Measurements from ENCODE around the gene PRDX2. TPM values are rescaled to one million over a fixed set of nuclear protein-coding genes. Genes with fewer than 3 reads are reported as not detected.

The PRDX2 gene
- total RNA-seq, 1 donor from 2014 or later: 554 TPM

GRCh38 chr19:12783291-12783848, 18.2 kb downstream of the PRDX2 start:
- Mint-ChIP-seq H3K4me3 (ENCODE audit: low read depth) (peak overlapping the region; percentile 65), H3K36me3 (ENCODE audit: insufficient read depth) (no peaks in the 10 kb centered on the region), H3K27me3 (peaks cover 10% of the 10 kb centered on the region), H3K9me3 (ENCODE audit: low read depth) (no peaks in the 10 kb centered on the region), H3K4me1 (ENCODE audit: low read depth) (peaks cover 8% of the 10 kb centered on the region), H3K27ac (peak overlapping the region; percentile 29)
- TF ChIP-seq CTCF (IDR thresholded peaks at IDR 0.05; ENCODE audit: unreplicated experiment): no peak
- DNase-seq (ENCODE audit: low spot score, unreplicated experiment): no peak

- peaks cover 10% of the 10 kb centered on the region for H3K4me1 Mint-ChIP-seq (ENCODE audit: low read depth)
- peaks cover 11% of the 10 kb centered on the region for H3K27me3 Mint-ChIP-seq
- H3K4me3 Mint-ChIP-seq (ENCODE audit: low read depth): peak overlapping the region; percentile 78
- DNase-seq (ENCODE audit: low spot score, unreplicated experiment): no peak
- peak overlapping the region; percentile 96 for H3K27ac Mint-ChIP-seq
- TF ChIP-seq CTCF (IDR thresholded peaks at IDR 0.05; ENCODE audit: unreplicated experiment): no peak
- H3K9me3 Mint-ChIP-seq (ENCODE audit: low read depth): no peaks in the 10 kb centered on the region
- no peaks in the 10 kb centered on the region for H3K36me3 Mint-ChIP-seq (ENCODE audit: insufficient read depth)
Measured at GRCh38 chr19:12782424-12783290, 18.9 kb downstream of the PRDX2 start.

- H3K27me3 Mint-ChIP-seq: peaks cover 11% of the 10 kb centered on the region
- peak overlapping the region; percentile 78 for H3K4me3 Mint-ChIP-seq (ENCODE audit: low read depth)
- H3K4me1 Mint-ChIP-seq (ENCODE audit: low read depth): peaks cover 12% of the 10 kb centered on the region
- TF ChIP-seq CTCF (IDR thresholded peaks at IDR 0.05; ENCODE audit: unreplicated experiment): no peak
- H3K9me3 Mint-ChIP-seq (ENCODE audit: low read depth): no peaks in the 10 kb centered on the region
- no peaks in the 10 kb centered on the region for H3K36me3 Mint-ChIP-seq (ENCODE audit: insufficient read depth)
- peak overlapping the region; percentile 96 for H3K27ac Mint-ChIP-seq
- no peak for DNase-seq (ENCODE audit: low spot score, unreplicated experiment)
Measured at GRCh38 chr19:12782174-12782423, 19.5 kb downstream of the PRDX2 start.

- H3K27ac Mint-ChIP-seq: no peak overlapping the region
- no peaks in the 10 kb centered on the region for H3K9me3 Mint-ChIP-seq (ENCODE audit: low read depth)
- no peaks in the 10 kb centered on the region for H3K36me3 Mint-ChIP-seq (ENCODE audit: insufficient read depth)
- peaks cover 11% of the 10 kb centered on the region for H3K27me3 Mint-ChIP-seq
- DNase-seq (ENCODE audit: low spot score, unreplicated experiment): no peak
- H3K4me3 Mint-ChIP-seq (ENCODE audit: low read depth): peak overlapping the region; percentile 10
- peaks cover 16% of the 10 kb centered on the region for H3K4me1 Mint-ChIP-seq (ENCODE audit: low read depth)
- TF ChIP-seq CTCF (IDR thresholded peaks at IDR 0.05; ENCODE audit: unreplicated experiment): no peak
Measured at GRCh38 chr19:12779162-12779993, 22.2 kb downstream of the PRDX2 start.

GRCh38 chr19:12778905-12779161, 22.8 kb downstream of the PRDX2 start:
- no peak for DNase-seq (ENCODE audit: low spot score, unreplicated experiment)
- no peak for TF ChIP-seq CTCF (IDR thresholded peaks at IDR 0.05; ENCODE audit: unreplicated experiment)
- Mint-ChIP-seq H3K4me3 (ENCODE audit: low read depth) (no peak overlapping the region), H3K9me3 (ENCODE audit: low read depth) (no peaks in the 10 kb centered on the region), H3K36me3 (ENCODE audit: insufficient read depth) (no peaks in the 10 kb centered on the region), H3K4me1 (ENCODE audit: low read depth) (peaks cover 17% of the 10 kb centered on the region), H3K27ac (no peak overlapping the region), H3K27me3 (peaks cover 11% of the 10 kb centered on the region)
